Colon (tissue), 2 donors: ENCODE data around the gene SLC17A9.

Experiments used
- FAIRE-seq: peaks from 2 replicates; lab custom pipeline; 2012; peaks lifted over from hg19 to GRCh38; lab: Jason Lieb, UNC
- donor health status: control.
- donor health status: control.

SLC17A9 gene

GRCh38 chr20:62984666-62985443 lies 32.3 kb downstream of the SLC17A9 start:
- FAIRE-seq, result no peak

DNA sequence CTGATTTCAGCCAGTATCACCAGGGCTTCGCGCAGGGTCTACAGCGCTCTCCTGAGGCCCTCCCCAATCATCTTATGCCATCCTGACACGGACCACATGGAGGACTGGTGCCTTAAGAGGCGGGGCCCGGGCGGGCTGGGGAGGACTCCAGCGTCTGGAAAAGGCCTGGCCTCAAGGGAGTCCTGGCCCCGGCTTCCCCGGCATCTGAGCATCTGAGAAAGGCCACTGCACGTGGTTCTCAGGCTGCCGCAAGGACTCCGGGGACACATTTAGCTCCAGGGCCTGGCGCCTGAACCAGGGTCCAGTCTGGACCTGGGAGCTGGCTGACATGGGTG lies 32.9 kb downstream of the SLC17A9 start:
- no peak for FAIRE-seq

DNA sequence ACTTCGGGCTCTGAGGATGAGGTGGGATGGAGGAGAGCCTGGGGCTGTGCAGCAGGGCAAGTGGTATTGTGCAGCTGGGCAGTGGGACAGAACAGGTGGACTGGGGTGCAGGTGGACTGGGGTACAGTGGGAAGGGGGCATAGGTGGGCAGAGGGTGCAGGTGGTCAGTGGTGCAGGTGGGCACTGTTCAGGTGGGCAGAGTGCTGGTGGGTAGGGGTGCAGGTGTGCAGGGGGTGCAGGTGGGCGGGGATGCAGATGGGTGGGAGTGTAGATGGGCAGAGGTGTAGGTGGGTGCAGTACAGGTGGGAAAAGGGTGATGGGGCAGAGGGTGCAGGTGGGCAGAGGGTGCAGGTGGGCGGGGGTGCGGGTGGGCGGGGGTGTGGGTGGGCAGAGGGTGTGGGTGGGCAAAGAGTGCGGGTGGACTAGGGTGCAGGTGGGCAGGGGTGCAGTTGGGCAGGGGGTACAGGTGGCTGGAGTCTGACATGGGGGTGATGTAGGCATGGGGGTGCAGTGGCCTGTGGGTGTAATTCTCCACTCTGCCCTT lies 33.8 kb downstream of the SLC17A9 start:
- FAIRE-seq, result no peak

- FAIRE-seq, result no peak
Measured at GRCh38 chr20:62987114-62987513, 34.6 kb downstream of the SLC17A9 start.

DNA sequence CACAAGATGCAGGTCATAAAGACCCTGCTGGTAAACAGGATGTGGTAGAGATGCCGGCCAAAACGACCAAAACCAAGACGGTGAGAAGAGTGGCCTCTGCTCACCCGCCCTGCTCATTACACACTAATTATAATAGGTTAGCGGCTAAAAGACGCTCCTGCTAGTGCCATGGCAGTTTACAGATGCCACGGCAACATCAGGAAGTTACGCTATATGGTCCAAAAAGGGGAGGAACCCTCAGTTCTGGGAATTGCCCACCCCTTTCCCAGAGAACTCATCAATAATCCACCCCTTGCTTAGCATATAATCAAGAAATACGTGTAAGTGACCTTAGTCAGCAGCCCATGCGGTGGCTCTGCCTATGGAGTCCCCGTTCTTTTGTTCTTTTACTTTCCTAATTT lies 36.7 kb downstream of the SLC17A9 start:
- no peak for FAIRE-seq

DNA sequence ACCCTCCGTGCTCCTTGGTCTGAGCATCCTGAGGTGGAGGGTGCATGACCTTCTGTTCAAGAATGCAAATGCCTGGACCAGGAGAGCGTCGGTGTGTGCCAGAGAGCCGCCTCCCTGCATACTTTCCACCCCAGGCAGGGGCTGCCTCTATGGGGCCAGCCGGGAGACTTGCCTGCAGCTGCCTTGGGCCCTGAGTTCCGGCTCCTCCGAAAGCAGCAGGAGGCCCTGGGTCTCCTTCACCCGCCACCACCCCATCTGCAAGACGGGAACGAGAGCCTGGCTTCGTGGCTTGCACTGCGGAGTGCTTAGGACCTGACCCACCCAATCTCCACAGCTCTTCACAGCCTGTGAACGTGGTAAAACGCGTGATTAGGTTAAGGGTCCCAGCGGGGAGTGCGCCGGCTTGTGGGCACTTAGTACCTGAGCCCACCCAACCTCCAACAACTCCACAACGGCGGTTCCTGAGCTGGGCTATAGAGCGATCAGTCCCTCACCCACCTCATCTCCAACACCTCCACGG lies 37.9 kb downstream of the SLC17A9 start:
- FAIRE-seq, result no peak

- FAIRE-seq, result no peak
Measured at GRCh38 chr20:62991196-62991807, 38.8 kb downstream of the SLC17A9 start.

GRCh38 chr20:62991863-62992262 lies 39.4 kb downstream of the SLC17A9 start:
- no peak for FAIRE-seq

DNA sequence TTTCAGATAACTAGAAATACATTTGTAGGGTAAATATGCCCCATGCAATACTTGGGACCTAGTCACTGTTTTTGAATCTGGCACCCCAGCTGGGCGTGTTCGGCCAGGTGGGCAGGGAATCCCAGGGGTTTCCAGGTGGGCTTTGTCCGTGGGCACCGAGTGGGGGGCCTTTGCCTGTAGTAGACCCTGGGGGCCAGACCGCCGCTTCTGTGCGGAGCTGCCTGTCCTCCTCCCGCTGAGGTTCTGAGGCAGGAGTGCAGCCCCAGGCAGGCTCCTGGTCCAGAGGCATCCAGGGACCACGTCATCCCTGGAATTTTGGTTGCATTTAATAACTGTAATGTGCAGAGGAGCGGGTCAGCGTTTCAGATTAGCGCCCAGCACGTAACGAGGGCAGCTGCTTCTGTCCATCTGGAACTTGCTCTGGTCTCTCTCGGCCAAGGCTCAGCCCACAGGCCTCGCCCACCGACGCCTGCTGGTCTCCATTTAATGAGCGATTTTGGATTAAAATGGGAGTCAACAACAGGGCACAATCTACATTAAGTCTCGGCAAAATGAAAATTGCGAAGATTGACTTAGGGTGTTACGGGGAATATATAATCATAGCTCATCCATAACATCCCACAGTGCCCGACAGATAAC lies 41.5 kb downstream of the SLC17A9 start:
- no peak for FAIRE-seq

DNA sequence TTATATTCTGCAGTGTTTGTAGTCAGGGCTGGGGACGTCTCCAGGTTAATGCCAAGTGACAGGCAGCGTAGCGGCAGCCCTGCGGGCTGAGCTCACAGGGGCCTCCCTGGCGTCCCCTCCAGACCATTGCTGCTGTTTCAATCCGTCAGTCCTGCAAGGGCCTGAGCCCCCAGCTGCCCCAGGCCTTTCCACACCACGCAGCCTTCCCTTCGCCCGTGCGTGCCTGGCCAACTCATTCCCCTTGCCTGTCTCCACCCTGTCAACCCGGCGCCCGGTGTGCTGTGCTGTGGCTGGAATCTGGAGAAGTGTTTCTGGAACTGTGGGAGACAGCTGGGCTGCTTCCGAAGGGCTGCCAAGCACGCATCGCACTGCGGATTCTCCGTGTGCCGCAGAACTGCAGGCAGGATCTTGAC lies 42.4 kb downstream of the SLC17A9 start:
- FAIRE-seq, result no peak

GRCh38 chr20:62995481-62995880 lies 43.0 kb downstream of the SLC17A9 start:
- no peak for FAIRE-seq

DNA sequence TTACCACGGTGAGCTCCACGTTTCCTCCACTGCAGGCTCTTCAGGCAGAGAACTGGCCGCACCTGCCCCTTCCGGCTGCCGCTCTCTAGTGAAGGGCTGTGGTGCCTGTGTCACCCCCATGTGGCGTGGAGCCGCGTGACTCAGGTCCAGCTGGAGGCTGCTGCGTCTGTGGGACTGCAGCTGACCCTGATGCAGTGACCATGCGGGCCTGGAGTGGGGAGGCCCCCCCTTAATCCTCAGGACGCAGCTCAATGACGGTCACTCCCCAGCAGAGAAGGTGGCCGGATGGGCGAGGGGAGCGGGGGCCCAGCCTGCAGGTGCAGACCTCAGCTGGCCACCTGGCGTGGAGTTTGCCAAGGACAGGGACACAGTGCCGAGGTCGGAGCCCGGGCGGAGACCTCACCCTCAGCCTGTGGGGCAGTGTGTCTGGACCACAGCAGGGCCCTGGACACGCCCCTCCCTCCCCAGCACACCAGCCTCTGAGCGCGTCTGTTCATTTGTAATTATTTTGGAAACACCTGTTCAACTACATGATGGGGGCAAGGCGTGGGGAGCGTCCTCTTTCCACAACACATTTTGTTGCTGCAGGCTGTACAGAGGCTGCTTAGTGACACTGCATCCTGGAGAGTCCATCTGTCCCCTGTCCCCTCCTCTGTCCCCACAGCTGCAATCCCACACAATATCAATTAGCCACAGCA lies 43.5 kb downstream of the SLC17A9 start:
- no peak for FAIRE-seq

- no peak for FAIRE-seq
Measured at GRCh38 chr20:62996596-62996982, 44.1 kb downstream of the SLC17A9 start.

DNA sequence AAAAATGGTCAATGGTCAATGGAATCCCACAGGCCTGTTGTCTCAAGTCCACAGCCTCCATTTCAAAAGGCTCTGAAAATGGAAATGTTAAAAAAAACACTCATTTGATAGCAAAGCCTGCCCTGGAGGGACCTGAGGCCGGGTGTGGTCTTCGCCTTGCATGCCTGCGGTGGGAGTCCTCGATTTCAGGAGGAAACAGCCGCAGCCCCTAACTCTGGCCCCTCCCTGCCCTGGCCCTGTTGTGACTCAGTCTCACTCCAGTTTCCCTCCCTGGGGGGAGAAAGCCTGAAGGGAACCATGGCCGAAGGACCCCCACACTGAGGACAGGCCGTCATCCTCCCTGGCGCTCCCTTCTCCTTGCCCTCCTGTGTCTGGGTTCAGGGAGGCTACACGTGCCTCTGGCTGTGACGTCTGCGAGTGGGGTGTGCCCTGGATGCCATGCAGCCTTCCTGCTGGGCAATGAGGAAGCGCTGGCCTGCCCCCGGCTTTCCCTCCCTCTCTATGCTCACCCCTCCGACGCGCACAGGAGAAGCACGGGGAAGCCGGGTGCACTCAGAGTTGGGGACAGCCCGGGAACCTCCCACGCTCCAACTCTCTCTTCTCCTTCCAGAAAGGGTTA lies 45.0 kb downstream of the SLC17A9 start:
- FAIRE-seq, result no peak

DNA sequence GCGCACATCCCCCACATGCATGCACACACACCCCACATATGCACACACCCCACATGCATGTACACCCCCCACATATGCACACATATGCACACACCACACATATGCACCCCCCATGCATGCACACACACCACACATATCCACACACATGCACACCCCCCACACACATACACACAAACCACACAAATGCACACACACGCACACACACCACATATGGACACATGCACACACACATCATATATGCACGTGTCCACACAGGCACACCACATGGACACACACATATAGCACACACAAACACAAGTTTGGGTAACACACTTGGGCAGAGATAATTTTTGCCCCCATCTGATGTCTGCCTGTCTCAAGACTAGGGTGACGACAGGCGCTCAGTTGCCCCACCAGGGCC lies 45.9 kb downstream of the SLC17A9 start:
- no peak for FAIRE-seq

DNA sequence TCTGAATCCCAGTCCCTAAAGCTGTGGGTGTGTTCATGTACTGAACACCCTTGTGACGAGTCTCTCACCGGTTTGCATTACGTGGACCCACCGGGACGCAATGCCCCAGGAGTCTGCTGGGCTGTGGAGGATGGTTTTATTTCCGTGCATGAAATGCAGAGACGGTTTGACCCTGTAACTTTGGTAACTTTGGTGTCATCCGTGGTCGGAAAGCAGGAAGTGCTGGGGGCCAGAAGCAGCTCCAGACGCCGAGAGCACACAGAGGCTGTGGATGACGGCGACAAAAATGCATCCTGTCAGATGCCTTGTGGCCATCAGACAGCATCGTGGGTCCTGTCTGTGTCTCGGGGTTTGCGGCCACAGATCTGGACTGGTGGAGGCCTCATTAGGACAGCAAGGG lies 47.1 kb downstream of the SLC17A9 start:
- FAIRE-seq, result no peak

- FAIRE-seq, result no peak
Measured at GRCh38 chr20:63000036-63000435, 47.5 kb downstream of the SLC17A9 start.

DNA sequence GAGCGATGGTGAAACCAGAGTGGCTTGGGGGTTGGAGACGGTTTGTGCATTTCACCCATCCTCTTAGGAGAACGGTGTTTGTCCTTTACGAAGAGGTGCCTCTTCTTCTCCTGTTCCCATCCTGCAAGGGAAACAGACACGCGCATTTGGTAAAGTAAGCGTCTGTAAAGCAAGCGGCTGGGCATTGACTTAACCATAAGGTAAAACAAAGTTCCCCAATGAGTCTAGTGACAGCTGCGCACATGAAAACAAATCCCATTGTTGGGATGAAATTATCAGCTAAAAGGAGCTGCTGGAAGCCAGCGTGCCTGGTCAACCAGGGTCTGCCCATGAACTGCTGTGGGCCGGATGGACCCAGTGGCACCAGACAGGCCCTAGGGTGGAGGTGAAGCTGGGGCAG lies 48.4 kb downstream of the SLC17A9 start:
- FAIRE-seq, result no peak

GRCh38 chr20:63002511-63002910 lies 50.0 kb downstream of the SLC17A9 start:
- no peak for FAIRE-seq

DNA sequence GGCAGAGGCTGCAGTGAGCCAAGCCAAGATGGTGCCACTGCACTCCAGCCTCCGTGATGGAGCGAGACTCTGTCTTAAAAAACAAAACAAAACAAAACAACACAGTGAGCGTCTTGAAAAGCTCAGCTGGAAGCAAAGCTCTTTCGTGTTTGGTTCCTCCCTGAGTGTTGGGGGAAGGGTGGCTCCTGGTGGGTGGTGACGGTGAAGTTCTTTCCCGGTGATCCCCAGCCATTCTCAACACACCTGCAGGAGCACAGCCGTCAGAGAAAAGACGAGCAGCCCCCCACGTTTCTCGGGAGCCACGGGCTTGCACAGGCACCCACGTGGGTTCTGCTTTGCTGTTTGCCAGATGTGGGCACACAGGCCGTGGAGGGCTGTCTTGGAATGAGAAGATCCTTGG lies 51.0 kb downstream of the SLC17A9 start:
- no peak for FAIRE-seq

DNA sequence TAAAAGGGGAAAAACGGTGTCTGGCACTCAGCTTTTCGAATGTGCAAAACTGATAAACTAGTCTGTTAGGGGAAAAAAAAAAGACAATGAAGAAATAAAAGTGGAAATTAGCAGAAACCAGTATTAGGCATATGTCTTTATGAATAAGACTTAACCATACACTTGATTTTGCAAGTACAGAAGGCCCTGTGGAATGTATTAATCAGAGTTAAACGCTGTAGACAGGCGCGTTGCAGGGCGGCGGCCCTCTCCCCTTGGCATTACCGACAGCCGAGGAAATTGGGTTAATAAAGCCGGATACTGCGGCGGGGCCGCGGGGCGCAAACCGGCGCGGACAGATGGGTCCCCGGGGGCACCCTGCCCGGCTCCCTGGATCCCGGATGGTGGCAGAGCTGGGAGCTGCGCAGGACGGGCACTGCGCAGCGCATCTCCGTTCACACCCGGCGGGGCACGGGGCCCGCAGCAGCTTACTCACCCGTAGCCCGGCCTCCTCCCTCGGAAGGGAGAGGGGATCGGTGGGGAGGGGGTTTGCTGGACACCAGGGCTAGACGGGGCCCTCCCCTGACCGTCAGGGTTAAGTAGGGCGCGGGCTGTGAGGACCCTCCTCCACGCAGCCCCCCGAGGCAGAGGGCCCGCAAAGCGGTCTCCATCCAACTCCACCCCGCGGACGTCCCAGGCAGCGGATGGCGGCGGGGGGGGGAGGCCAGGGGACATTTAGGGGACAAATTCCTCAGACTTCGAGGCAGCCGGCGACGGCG lies 52.3 kb downstream of the SLC17A9 start:
- no peak for FAIRE-seq
